ENCODE measurements around the gene ZC3H4. TPM values are rescaled to one million over a fixed set of nuclear protein-coding genes. Genes with fewer than 3 reads are reported as not detected.
A peak's percentile ranks its signal among the peaks of the same experiment; 100 is the strongest.

The ZC3H4 gene
- total and polyA plus RNA-seq, 2 donors (not counting 3 experiments of a cell fraction or from before 2014, with no cell fraction given), result 6.2 to 63.9 TPM

- no peak overlapping the region for H3K4me3 ChIP-seq (replicated peaks in 1 of 3; ENCODE audit: insufficient read depth in 1 of 3, low read depth in 1 of 3, low read length in 3 of 3)
- intact Hi-C loops (cut with micrococcal nuclease) (no loop called here), dilution Hi-C loops (cut with MboI; ENCODE audit: extremely low pct_ligation_motif_present, low sequenced_read_pairs) (no loop called here)
- H3K27ac ChIP-seq (ENCODE audit: insufficient read depth, low read depth, low read length), result peak overlapping the region; percentile 26
- no peak for FAIRE-seq
- H3K4me1 ChIP-seq (ENCODE audit: control insufficient read depth, extremely low read depth, insufficient read depth, low read length), result peaks cover 39% of the 10 kb centered on the region
- peaks cover 92% of the 10 kb centered on the region for H3K79me2 ChIP-seq (ENCODE audit: control insufficient read depth, insufficient read depth, low read length)
- POLR2A ChIA-PET, result no interaction called here
- H3K9ac ChIP-seq (replicated peaks; ENCODE audit: extremely low read depth, insufficient read depth, low read length), result no peak overlapping the region
- CTCF ChIA-PET, result interaction anchor here (1.0 to 3.5 kb wide), 2 partner anchors 11 to 27 kb away, joined by 3 to 25 read pairs; no protein-coding TSS in a partner anchor
- H2AFZ ChIP-seq (ENCODE audit: low read depth, low read length), result no peak overlapping the region
- peak overlapping the region; percentile 24 for H3K4me2 ChIP-seq (ENCODE audit: insufficient read depth, low read length)
- no peaks in the 10 kb centered on the region for H3K9me1 ChIP-seq (replicated peaks; ENCODE audit: control insufficient read depth, extremely low read depth, insufficient read depth, low read length)
- H3K9me3 ChIP-seq (replicated peaks; ENCODE audit: control insufficient read depth, insufficient read depth, low read length), result no peaks in the 10 kb centered on the region
- no peaks in the 10 kb centered on the region for H4K20me1 ChIP-seq (replicated peaks; ENCODE audit: control insufficient read depth, extremely low read depth, insufficient read depth, low read length)
- TF ChIP-seq POLR2AphosphoS5 (IDR thresholded peaks at IDR 0.05; ENCODE audit: insufficient read depth, low read depth, low read length), result no peak
- TF ChIP-seq CTCF (IDR thresholded peaks at IDR 0.05; ENCODE audit: extremely low read depth in 1 of 2, insufficient read depth in 1 of 2, low read depth in 1 of 2, low read length in 2 of 2), result no peak
- TF ChIP-seq MAX (IDR thresholded peaks at IDR 0.05; ENCODE audit: insufficient read depth, insufficient read length), result no peak
- no peak for TF ChIP-seq POLR2A (IDR thresholded peaks at IDR 0.05; ENCODE audit: low read depth, low read length)
- no TSS peak for BruUV-seq (replicated peaks)
- H3K36me3 ChIP-seq (ENCODE audit: control insufficient read depth in 2 of 2, extremely low read depth in 1 of 2, insufficient read depth in 2 of 2, low read length in 2 of 2), result no peaks in the 10 kb centered on the region
- no peaks in the 10 kb centered on the region for H3K27me3 ChIP-seq (ENCODE audit: control insufficient read depth in 2 of 2, insufficient read depth in 2 of 2, low read length in 2 of 2)
- no peak for DNase-seq (ENCODE audit: low read depth, low spot score)
Measured at GRCh38 chr19:47106821-47107201, 6.8 kb downstream of the ZC3H4 start.

- no TSS peak for BruUV-seq (replicated peaks)
- POLR2A ChIA-PET, result no interaction called here
- CTCF ChIA-PET, result interaction anchor here (3.5 kb wide), 1 partner anchor 26 kb away, joined by 25 read pairs; no protein-coding TSS in a partner anchor
- TF ChIP-seq EZH2 (IDR thresholded peaks at IDR 0.05; ENCODE audit: borderline replicate concordance, low read depth, low read length, severe bottlenecking) (no peak), MAX (IDR thresholded peaks at IDR 0.05; ENCODE audit: insufficient read depth, insufficient read length) (no peak), JUN (IDR thresholded peaks at IDR 0.05; ENCODE audit: borderline replicate concordance, insufficient read depth, insufficient read length, low read depth) (no peak), CTCF (IDR thresholded peaks at IDR 0.05; ENCODE audit: extremely low read depth in 1 of 2, insufficient read depth in 1 of 2, low read depth in 1 of 2, low read length in 2 of 2) (no peak), MYC (IDR thresholded peaks at IDR 0.05; ENCODE audit: low read depth, low read length) (no peak), GATA2 (IDR thresholded peaks at IDR 0.05; ENCODE audit: insufficient read depth, insufficient read length, low read depth, low read length) (no peak), POLR2AphosphoS5 (IDR thresholded peaks at IDR 0.05; ENCODE audit: insufficient read depth, low read depth, low read length) (no peak), POLR2A (IDR thresholded peaks at IDR 0.05; ENCODE audit: low read depth, low read length) (no peak), FOS (IDR thresholded peaks at IDR 0.05; ENCODE audit: borderline replicate concordance, insufficient read depth, low read length) (no peak)
- Histone ChIP-seq H3K27me3 (ENCODE audit: control insufficient read depth in 2 of 2, insufficient read depth in 2 of 2, low read length in 2 of 2) (no peaks in the 10 kb centered on the region), H3K9me3 (replicated peaks; ENCODE audit: control insufficient read depth, insufficient read depth, low read length) (no peaks in the 10 kb centered on the region), H3K4me1 (ENCODE audit: control insufficient read depth, extremely low read depth, insufficient read depth, low read length) (peaks cover 39% of the 10 kb centered on the region), H3K9ac (replicated peaks; ENCODE audit: extremely low read depth, insufficient read depth, low read length) (no peak overlapping the region), H4K20me1 (replicated peaks; ENCODE audit: control insufficient read depth, extremely low read depth, insufficient read depth, low read length) (no peaks in the 10 kb centered on the region), H2AFZ (ENCODE audit: low read depth, low read length) (no peak overlapping the region), H3K4me2 (ENCODE audit: insufficient read depth, low read length) (no peak overlapping the region), H3K9me1 (replicated peaks; ENCODE audit: control insufficient read depth, extremely low read depth, insufficient read depth, low read length) (no peaks in the 10 kb centered on the region), H3K4me3 (replicated peaks in 1 of 3; ENCODE audit: insufficient read depth in 1 of 3, low read depth in 1 of 3, low read length in 3 of 3) (no peak overlapping the region), H3K27ac (ENCODE audit: insufficient read depth, low read depth, low read length) (no peak overlapping the region), H3K36me3 (ENCODE audit: control insufficient read depth in 2 of 2, extremely low read depth in 1 of 2, insufficient read depth in 2 of 2, low read length in 2 of 2) (no peaks in the 10 kb centered on the region), H3K79me2 (ENCODE audit: control insufficient read depth, insufficient read depth, low read length) (peaks cover 89% of the 10 kb centered on the region)
- intact Hi-C loops (cut with micrococcal nuclease), result no loop called here
- DNase-seq (ENCODE audit: low read depth, low spot score) (no peak), FAIRE-seq (no peak)
- dilution Hi-C loops (cut with MboI; ENCODE audit: extremely low pct_ligation_motif_present, low sequenced_read_pairs), result no loop called here
Measured at GRCh38 chr19:47105874-47106273, 7.7 kb downstream of the ZC3H4 start.
